C4-2B (cell line): Measurements from ENCODE around the gene ATG4B.

Experiments used
- H3K27ac ChIP-seq: fragments of 450-650 bp; 2 replicates; pipeline ENCODE4 v1.5.1; 2017
- ZFX ChIP-seq: fragments of 450-650 bp; IDR thresholded peaks from 2 replicates; pipeline ENCODE4 v1.6.1; 2017
- TF ChIP-seq, protein P1 (sequence below): fragments of 450-650 bp; conservative IDR thresholded peaks from 2 replicates; pipeline ENCODE4 v1.5.1; 2017; ENCODE audit warnings: mild to moderate bottlenecking

ATG4B gene

GRCh38 chr2:241653210-241653750 lies 15.8 kb downstream of the ATG4B start:
- TF ChIP-seq, protein P1, sequence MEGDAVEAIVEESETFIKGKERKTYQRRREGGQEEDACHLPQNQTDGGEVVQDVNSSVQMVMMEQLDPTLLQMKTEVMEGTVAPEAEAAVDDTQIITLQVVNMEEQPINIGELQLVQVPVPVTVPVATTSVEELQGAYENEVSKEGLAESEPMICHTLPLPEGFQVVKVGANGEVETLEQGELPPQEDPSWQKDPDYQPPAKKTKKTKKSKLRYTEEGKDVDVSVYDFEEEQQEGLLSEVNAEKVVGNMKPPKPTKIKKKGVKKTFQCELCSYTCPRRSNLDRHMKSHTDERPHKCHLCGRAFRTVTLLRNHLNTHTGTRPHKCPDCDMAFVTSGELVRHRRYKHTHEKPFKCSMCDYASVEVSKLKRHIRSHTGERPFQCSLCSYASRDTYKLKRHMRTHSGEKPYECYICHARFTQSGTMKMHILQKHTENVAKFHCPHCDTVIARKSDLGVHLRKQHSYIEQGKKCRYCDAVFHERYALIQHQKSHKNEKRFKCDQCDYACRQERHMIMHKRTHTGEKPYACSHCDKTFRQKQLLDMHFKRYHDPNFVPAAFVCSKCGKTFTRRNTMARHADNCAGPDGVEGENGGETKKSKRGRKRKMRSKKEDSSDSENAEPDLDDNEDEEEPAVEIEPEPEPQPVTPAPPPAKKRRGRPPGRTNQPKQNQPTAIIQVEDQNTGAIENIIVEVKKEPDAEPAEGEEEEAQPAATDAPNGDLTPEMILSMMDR: no peak
- no peak for TF ChIP-seq ZFX
- no peak overlapping the region for H3K27ac ChIP-seq

DNA sequence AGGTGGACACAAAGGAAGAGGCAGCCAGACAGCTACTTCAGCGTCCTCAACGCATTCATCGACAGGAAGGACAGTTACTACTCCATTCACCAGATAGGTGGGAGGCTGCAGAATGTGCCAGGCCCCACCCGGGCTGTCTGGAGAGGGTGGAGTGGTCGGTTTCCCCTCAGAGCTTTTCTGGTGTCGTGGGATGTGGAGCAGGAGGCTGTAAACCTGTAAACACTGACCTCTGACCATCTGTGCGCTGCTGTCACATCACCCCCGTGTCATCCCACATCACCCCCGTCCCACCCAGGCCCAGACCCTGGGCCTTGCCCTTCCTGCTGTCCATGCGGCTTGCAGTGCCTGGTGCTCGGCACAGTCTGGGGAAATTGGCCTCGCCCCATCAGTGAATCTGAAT lies 17.1 kb downstream of the ATG4B start:
- no peak overlapping the region for H3K27ac ChIP-seq
- TF ChIP-seq ZFX: no peak
- TF ChIP-seq, protein P1: no peak

GRCh38 chr2:241655516-241656189 lies 18.2 kb downstream of the ATG4B start:
- TF ChIP-seq, protein P1: no peak
- TF ChIP-seq ZFX: no peak

DNA sequence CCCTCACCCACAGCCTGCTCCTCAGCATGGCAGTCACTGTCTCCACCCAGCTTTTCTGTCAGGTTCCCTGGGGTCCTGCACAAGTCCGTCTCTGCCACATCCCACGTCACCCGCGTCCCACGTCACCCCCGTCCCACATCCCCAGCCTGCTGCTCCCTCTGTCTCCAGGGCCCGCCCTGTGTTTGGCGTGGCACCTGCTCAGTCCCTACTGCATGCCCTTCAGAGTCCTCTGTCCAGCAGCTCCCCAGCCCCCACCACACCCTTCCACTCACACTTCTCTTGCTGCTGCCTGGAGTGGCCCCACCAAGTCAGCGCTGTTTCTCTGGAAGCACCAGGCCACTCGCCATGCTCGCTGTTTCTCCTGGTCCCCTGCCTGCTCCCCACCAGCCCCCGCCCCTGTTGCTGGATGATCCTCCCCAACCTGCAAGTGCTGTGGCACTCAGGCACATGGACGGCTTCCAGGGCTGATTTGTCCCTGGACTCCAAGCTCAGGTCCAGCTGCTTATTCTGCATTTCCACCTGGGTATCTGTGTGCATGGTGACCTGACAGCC lies 18.8 kb downstream of the ATG4B start:
- TF ChIP-seq, protein P1: no peak
- TF ChIP-seq ZFX: no peak
- no peak overlapping the region for H3K27ac ChIP-seq

More at GRCh38 chr2:241655516-241656189, 18.2 kb downstream of the ATG4B start:
- H3K27ac ChIP-seq: no peak overlapping the region

- TF ChIP-seq, protein P1: no peak
- TF ChIP-seq ZFX: no peak
- H3K27ac ChIP-seq: no peak overlapping the region
These were observed 20.3 kb downstream of the ATG4B start for GRCh38 chr2:241657786-241658254.

- H3K27ac ChIP-seq: no peak overlapping the region
- no peak for TF ChIP-seq ZFX
- TF ChIP-seq, protein P1: no peak
These were observed 20.8 kb downstream of the ATG4B start for GRCh38 chr2:241658296-241658695.

GRCh38 chr2:241659150-241659739 lies 21.8 kb downstream of the ATG4B start:
- H3K27ac ChIP-seq: no peak overlapping the region

More at GRCh38 chr2:241659150-241659739, 21.8 kb downstream of the ATG4B start:
- TF ChIP-seq ZFX: no peak
- TF ChIP-seq, protein P1: peak; percentile 82
